DND-41 (cell line): Measurements from ENCODE around the gene CUL3.

Experiments
- ATAC-seq: fragments of 200-7000 bp; cut with Tn5 transposase; 3 replicates; pipeline ENCODE4 v1.9.1; 2021; ENCODE audit warnings: low read depth; ENCODE audit not compliant: insufficient read depth
- DNase-seq: peaks from one replicate; pipeline ENCODE4 v3.0.0-alpha.2; 2020
- H2AFZ ChIP-seq: 2 replicates; pipeline ENCODE4 v1.6.0; 2012; ENCODE audit warnings: low read depth, low read length
- H3K27ac ChIP-seq: 2 replicates; pipeline ENCODE4 v1.5.1; 2012; ENCODE audit warnings: low read length, inconsistent platforms
- H3K27me3 ChIP-seq: fragments of 200-600 bp; sonication (generic); 2 replicates; pipeline ENCODE4 v1.6.0; 2012; ENCODE audit warnings: low read length, mild to moderate bottlenecking, inconsistent platforms; ENCODE audit not compliant: insufficient read depth, poor library complexity
- H3K36me3 ChIP-seq: 2 replicates; pipeline ENCODE4 v1.5.1; 2012; ENCODE audit warnings: low read length, inconsistent platforms; ENCODE audit not compliant: insufficient read depth
- H3K4me1 ChIP-seq: 2 replicates; pipeline ENCODE4 v1.5.1; 2012; ENCODE audit warnings: mild to moderate bottlenecking, low read length; ENCODE audit not compliant: insufficient read depth
- H3K4me2 ChIP-seq: 2 replicates; pipeline ENCODE4 v1.6.0; 2012; ENCODE audit warnings: mild to moderate bottlenecking, moderate library complexity, low read length, inconsistent platforms; ENCODE audit not compliant: insufficient read depth
- H3K4me3 ChIP-seq, 2 experiments: fragments of 200-600 bp in 1 of 2; shearing (Covaris generic) in 1 of 2; 2 replicates each; pipeline ENCODE4 v1.5.1; 2012 to 2016; ENCODE audit warnings: inconsistent platforms in 2 of 2, low read length in 2 of 2, mild to moderate bottlenecking in 2 of 2, low read depth in 1 of 2, moderate library complexity in 1 of 2
- H3K79me2 ChIP-seq: 2 replicates; pipeline ENCODE4 v1.6.0; 2012; ENCODE audit warnings: low read length, inconsistent platforms; ENCODE audit not compliant: insufficient read depth
- H3K9ac ChIP-seq: 2 replicates; pipeline ENCODE4 v1.6.0; 2012; ENCODE audit warnings: low read depth, mild to moderate bottlenecking, inconsistent platforms, low read length, moderate library complexity
- H3K9me3 ChIP-seq: 2 replicates; pipeline ENCODE4 v1.5.1; 2012; ENCODE audit warnings: low read length, moderate library complexity, mild to moderate bottlenecking, inconsistent platforms; ENCODE audit not compliant: insufficient read depth, severe bottlenecking
- H4K20me1 ChIP-seq: 2 replicates; pipeline ENCODE4 v1.6.0; 2012; ENCODE audit warnings: low read length; ENCODE audit not compliant: insufficient read depth
- EZH2 ChIP-seq: IDR thresholded peaks from 3 replicates; pipeline ENCODE4 v1.6.1; 2012; ENCODE audit warnings: borderline replicate concordance, low read depth, mild to moderate bottlenecking, moderate library complexity, low read length, inconsistent platforms; ENCODE audit not compliant: severe bottlenecking
- TF ChIP-seq, protein P1 (sequence below): IDR thresholded peaks from 2 replicates; pipeline ENCODE4 v1.5.1; 2012; ENCODE audit warnings: borderline replicate concordance, low read length, moderate library complexity, mild to moderate bottlenecking; ENCODE audit not compliant: poor library complexity, severe bottlenecking; ENCODE audit errors: extremely low read depth

CUL3 gene

GRCh38 chr2:224532441-224532840, 52.7 kb downstream of the CUL3 start:
- H3K9ac ChIP-seq, result no peak overlapping the region
- no peaks in the 10 kb centered on the region for H3K4me1 ChIP-seq
- H3K4me2 ChIP-seq, result no peak overlapping the region
- H3K27ac ChIP-seq, result no peak overlapping the region
- TF ChIP-seq, protein P1, sequence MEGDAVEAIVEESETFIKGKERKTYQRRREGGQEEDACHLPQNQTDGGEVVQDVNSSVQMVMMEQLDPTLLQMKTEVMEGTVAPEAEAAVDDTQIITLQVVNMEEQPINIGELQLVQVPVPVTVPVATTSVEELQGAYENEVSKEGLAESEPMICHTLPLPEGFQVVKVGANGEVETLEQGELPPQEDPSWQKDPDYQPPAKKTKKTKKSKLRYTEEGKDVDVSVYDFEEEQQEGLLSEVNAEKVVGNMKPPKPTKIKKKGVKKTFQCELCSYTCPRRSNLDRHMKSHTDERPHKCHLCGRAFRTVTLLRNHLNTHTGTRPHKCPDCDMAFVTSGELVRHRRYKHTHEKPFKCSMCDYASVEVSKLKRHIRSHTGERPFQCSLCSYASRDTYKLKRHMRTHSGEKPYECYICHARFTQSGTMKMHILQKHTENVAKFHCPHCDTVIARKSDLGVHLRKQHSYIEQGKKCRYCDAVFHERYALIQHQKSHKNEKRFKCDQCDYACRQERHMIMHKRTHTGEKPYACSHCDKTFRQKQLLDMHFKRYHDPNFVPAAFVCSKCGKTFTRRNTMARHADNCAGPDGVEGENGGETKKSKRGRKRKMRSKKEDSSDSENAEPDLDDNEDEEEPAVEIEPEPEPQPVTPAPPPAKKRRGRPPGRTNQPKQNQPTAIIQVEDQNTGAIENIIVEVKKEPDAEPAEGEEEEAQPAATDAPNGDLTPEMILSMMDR, result no peak
- TF ChIP-seq EZH2, result no peak
- ATAC-seq (no peak), DNase-seq (no peak)
- H3K79me2 ChIP-seq, result peaks cover 85% of the 10 kb centered on the region
- peaks cover 41% of the 10 kb centered on the region; the same call in 1 of the 2 replicates for H4K20me1 ChIP-seq
- no peaks in the 10 kb centered on the region for H3K9me3 ChIP-seq
- H3K27me3 ChIP-seq, result no peaks in the 10 kb centered on the region
- peaks cover 56% of the 10 kb centered on the region for H3K36me3 ChIP-seq
- H2AFZ ChIP-seq, result no peak overlapping the region
- no peak overlapping the region for H3K4me3 ChIP-seq

DNA sequence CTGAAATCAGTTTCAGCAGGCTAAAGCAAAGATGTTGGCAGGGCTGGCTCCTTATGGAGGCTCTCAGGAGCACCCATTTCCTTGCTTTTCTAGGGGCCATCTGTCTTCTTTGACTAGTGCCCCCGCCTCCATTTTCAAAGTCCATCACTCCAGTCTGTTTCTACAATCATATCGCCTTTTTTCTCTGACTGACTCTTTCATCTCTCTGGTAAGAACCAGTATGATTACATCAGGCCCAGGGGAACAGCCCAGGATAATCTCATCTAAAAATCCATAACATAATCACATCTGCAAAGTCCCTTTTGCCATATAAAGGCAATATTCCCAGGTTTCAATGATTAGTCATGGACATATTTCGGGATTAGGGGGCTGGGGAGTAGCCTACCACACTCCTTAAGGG, 57.0 kb downstream of the CUL3 start:
- no peak overlapping the region for H3K4me3 ChIP-seq
- H3K36me3 ChIP-seq, result peaks cover 46% of the 10 kb centered on the region
- H3K27ac ChIP-seq, result no peak overlapping the region
- no peak for TF ChIP-seq EZH2
- TF ChIP-seq, protein P1, result no peak
- H3K4me1 ChIP-seq, result no peaks in the 10 kb centered on the region
- DNase-seq (no peak), ATAC-seq (no peak)
- no peak overlapping the region for H2AFZ ChIP-seq
- H3K9ac ChIP-seq, result no peak overlapping the region
- peaks cover 95% of the 10 kb centered on the region for H3K79me2 ChIP-seq
- H3K27me3 ChIP-seq, result no peaks in the 10 kb centered on the region
- no peaks in the 10 kb centered on the region for H3K9me3 ChIP-seq
- H3K4me2 ChIP-seq, result no peak overlapping the region
- peaks cover 49% of the 10 kb centered on the region; the same call in 1 of the 2 replicates for H4K20me1 ChIP-seq

- no peak overlapping the region for H3K4me2 ChIP-seq
- no peak overlapping the region for H3K4me3 ChIP-seq
- H3K9ac ChIP-seq, result no peak overlapping the region
- H3K36me3 ChIP-seq, result peaks cover 24% of the 10 kb centered on the region; the same call in 1 of the 2 replicates
- H3K79me2 ChIP-seq, result peaks cover 96% of the 10 kb centered on the region
- no peaks in the 10 kb centered on the region for H3K4me1 ChIP-seq
- ATAC-seq, result no peak
- no peaks in the 10 kb centered on the region for H3K27me3 ChIP-seq
- no peaks in the 10 kb centered on the region for H3K9me3 ChIP-seq
- peaks cover 42% of the 10 kb centered on the region for H4K20me1 ChIP-seq
- TF ChIP-seq, protein P1, result no peak
- no peak for TF ChIP-seq EZH2
- no peak for DNase-seq
- no peak overlapping the region for H3K27ac ChIP-seq
- no peak overlapping the region for H2AFZ ChIP-seq
Observed at GRCh38 chr2:224525774-224526173, 59.4 kb downstream of the CUL3 start.

- H3K36me3 ChIP-seq, result peaks cover 22% of the 10 kb centered on the region; the same call in 1 of the 2 replicates
- H3K4me2 ChIP-seq, result no peak overlapping the region
- no peaks in the 10 kb centered on the region; the same call in 1 of the 2 replicates for H3K4me1 ChIP-seq
- ATAC-seq, result no peak
- no peak for DNase-seq
- H3K27me3 ChIP-seq, result no peaks in the 10 kb centered on the region
- peaks cover 51% of the 10 kb centered on the region for H4K20me1 ChIP-seq
- peaks cover 97% of the 10 kb centered on the region for H3K79me2 ChIP-seq
- H3K4me3 ChIP-seq, result no peak overlapping the region
- no peak overlapping the region for H2AFZ ChIP-seq
- H3K9ac ChIP-seq, result no peak overlapping the region
- H3K27ac ChIP-seq, result no peak overlapping the region
- H3K9me3 ChIP-seq, result no peaks in the 10 kb centered on the region
- TF ChIP-seq EZH2, result no peak
- TF ChIP-seq, protein P1, result no peak
Observed at GRCh38 chr2:224524657-224525056, 60.5 kb downstream of the CUL3 start.
